Smooth muscle cell (in vitro differentiated cells): ENCODE data around the gene MYO3A. TPM values are rescaled to one million over a fixed set of nuclear protein-coding genes. Genes with fewer than 3 reads are reported as not detected.

Experiments
- DNase-seq: peaks from one replicate; lab custom pipeline; 2025; ENCODE audit not compliant: unreplicated experiment; lab: John Stamatoyannopoulos, UW
- H2AFZ ChIP-seq: fragments of 200-600 bp; sonication (generic); 2 replicates; pipeline ENCODE4 v1.6.0; 2016; ENCODE audit warnings: antibody characterized with exemption, low read depth, mild to moderate bottlenecking
- H3F3A ChIP-seq: fragments of 200-600 bp; sonication (generic); 2 replicates; pipeline ENCODE4 v1.6.0; 2017; ENCODE audit warnings: antibody characterized with exemption, low read depth
- H3K27ac ChIP-seq: fragments of 200-600 bp; sonication (generic); 2 replicates; pipeline ENCODE4 v1.5.1; 2016; ENCODE audit warnings: low read depth, mild to moderate bottlenecking
- H3K27me3 ChIP-seq: fragments of 200-600 bp; sonication (generic); 2 replicates; pipeline ENCODE4 v1.6.1; 2016; ENCODE audit warnings: low read depth, mild to moderate bottlenecking
- H3K36me3 ChIP-seq: fragments of 200-600 bp; sonication (generic); 2 replicates; pipeline ENCODE4 v1.5.1; 2016; ENCODE audit warnings: low read depth
- H3K4me1 ChIP-seq: fragments of 200-600 bp; sonication (generic); 2 replicates; pipeline ENCODE4 v1.5.1; 2016; ENCODE audit warnings: low read depth
- H3K4me2 ChIP-seq: fragments of 200-600 bp; sonication (generic); 2 replicates; pipeline ENCODE4 v1.6.0; 2016; ENCODE audit warnings: mild to moderate bottlenecking
- H3K4me3 ChIP-seq: fragments of 200-600 bp; sonication (generic); 2 replicates; pipeline ENCODE4 v1.5.1; 2016; ENCODE audit warnings: mild to moderate bottlenecking
- H3K79me2 ChIP-seq: fragments of 200-600 bp; sonication (generic); 2 replicates; pipeline ENCODE4 v1.6.0; 2016; ENCODE audit warnings: low read depth, mild to moderate bottlenecking
- H3K9ac ChIP-seq: fragments of 200-600 bp; sonication (generic); 2 replicates; pipeline ENCODE4 v1.6.0; 2016; ENCODE audit warnings: low read depth
- H3K9me3 ChIP-seq: fragments of 200-600 bp; sonication (generic); replicated peaks from 2 replicates; pipeline ENCODE4 v1.5.1; 2016; ENCODE audit warnings: low read depth
- H4K20me1 ChIP-seq: fragments of 200-600 bp; sonication (generic); 2 replicates; pipeline ENCODE4 v1.6.0; 2016; ENCODE audit warnings: low read depth
- CTCF ChIP-seq: fragments of 200-600 bp; sonication (generic); IDR thresholded peaks from 2 replicates; pipeline ENCODE4 v1.5.1; 2017; ENCODE audit warnings: borderline replicate concordance, mild to moderate bottlenecking, antibody characterized with exemption; ENCODE audit not compliant: insufficient read depth, poor library complexity, severe bottlenecking
- WGBS: methylation state at CpG from one replicate; pipeline ENCODE4 v1.1.7; 2016; ENCODE audit warnings: low lambda C conversion rate; 5-methylcytosine and 5-hydroxymethylcytosine counted together
- polyA plus RNA-seq: library from polyadenylated mRNA; unstranded; fragments of >200 nt; fragmentation: Nextera tagmentation; extraction: Ambion mirVana; gene quantifications from 2 replicates; pipeline ENCODE4 v1.2.1, GENCODE V29; 2016
- total RNA-seq: library from RNA; depleted of rRNA; stranded (reverse); fragments of >200 nt; gene quantifications from 2 replicates; pipeline ENCODE4 v1.2.3, GENCODE V29; 2014

The MYO3A gene
- total and polyA plus RNA-seq, 2 experiments from 2014 or later, result not detected

- WGBS, result 5% methylated on average over 35 of the region's 37 CpGs
- Histone ChIP-seq H4K20me1 (no peaks in the 10 kb centered on the region), H3K9ac (no peak overlapping the region), H3K27me3 (peaks cover 91% of the 10 kb centered on the region), H3K79me2 (no peaks in the 10 kb centered on the region), H3F3A (no peaks in the 10 kb centered on the region), H3K4me2 (no peak overlapping the region), H3K9me3 (no peaks in the 10 kb centered on the region), H3K4me1 (peaks cover 32% of the 10 kb centered on the region), H3K36me3 (no peaks in the 10 kb centered on the region), H2AFZ (no peak overlapping the region), H3K4me3 (no peak overlapping the region), H3K27ac (no peak overlapping the region)
- DNase-seq, result no peak
- TF ChIP-seq CTCF, result no peak
These were observed 277.9 kb downstream of the MYO3A start for GRCh38 chr10:26211781-26212444.

DNA sequence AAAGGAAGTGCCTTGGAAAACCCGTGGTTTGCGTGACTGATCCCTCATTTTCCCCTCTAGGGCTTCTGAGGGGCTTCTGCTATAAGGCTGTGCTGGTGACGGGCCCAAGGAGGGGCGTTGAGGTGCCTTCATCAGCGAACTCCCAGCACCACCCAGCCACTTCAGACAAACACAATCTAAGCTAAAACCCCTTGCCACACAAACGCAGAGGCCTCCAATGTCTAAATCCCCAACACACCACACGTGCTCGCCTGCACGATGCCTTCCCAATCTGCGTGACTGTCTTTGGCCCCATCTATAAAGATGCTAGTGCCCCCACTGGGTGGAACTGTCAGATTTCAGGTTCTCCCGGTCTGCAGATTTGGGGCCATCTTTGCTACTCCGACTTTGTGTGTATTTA, 278.5 kb downstream of the MYO3A start:
- Histone ChIP-seq H3K27ac (no peak overlapping the region), H3K9me3 (no peaks in the 10 kb centered on the region), H3F3A (no peaks in the 10 kb centered on the region), H3K4me1 (peaks cover 33% of the 10 kb centered on the region), H3K9ac (no peak overlapping the region), H3K4me2 (no peak overlapping the region), H3K79me2 (no peaks in the 10 kb centered on the region), H4K20me1 (no peaks in the 10 kb centered on the region), H2AFZ (no peak overlapping the region), H3K36me3 (no peaks in the 10 kb centered on the region), H3K27me3 (peaks cover 97% of the 10 kb centered on the region), H3K4me3 (no peak overlapping the region)
- no peak for DNase-seq
- WGBS, result 18% methylated on average over 12 of the region's 12 CpGs
- no peak for TF ChIP-seq CTCF

GRCh38 chr10:26213157-26213800, 279.2 kb downstream of the MYO3A start:
- no peaks in the 10 kb centered on the region for H4K20me1 ChIP-seq
- H3K27ac ChIP-seq, result no peak overlapping the region
- no peak overlapping the region for H3K9ac ChIP-seq
- H3K4me3 ChIP-seq, result no peak overlapping the region
- WGBS, result 41% methylated on average over 11 of the region's 11 CpGs
- H3K79me2 ChIP-seq, result no peaks in the 10 kb centered on the region
- peaks cover 100% of the 10 kb centered on the region for H3K27me3 ChIP-seq
- no peak overlapping the region for H2AFZ ChIP-seq
- TF ChIP-seq CTCF, result no peak
- DNase-seq, result no peak
- no peaks in the 10 kb centered on the region for H3K9me3 ChIP-seq
- H3K4me1 ChIP-seq, result peaks cover 33% of the 10 kb centered on the region
- H3F3A ChIP-seq, result no peaks in the 10 kb centered on the region
- H3K4me2 ChIP-seq, result no peak overlapping the region
- no peaks in the 10 kb centered on the region for H3K36me3 ChIP-seq
